WI38 (cell line): ENCODE data around the gene SLC1A4.
"Not testable (repeated sequence)": the region's sequence is repeated elsewhere in the genome, so short reads cannot be mapped to it uniquely, and the experiment has no call there.

Experiments used
- H3K4me3 ChIP-seq: 2 replicates; pipeline ENCODE4 v1.5.1; 2011; ENCODE audit warnings: low read depth, mild to moderate bottlenecking, control low read depth, low read length
- TF ChIP-seq, protein P1 (sequence below): IDR thresholded peaks from 2 replicates; pipeline ENCODE4 v1.5.1; 2012; ENCODE audit warnings: low read depth, mild to moderate bottlenecking, control low read depth, low read length

Gene SLC1A4

DNA sequence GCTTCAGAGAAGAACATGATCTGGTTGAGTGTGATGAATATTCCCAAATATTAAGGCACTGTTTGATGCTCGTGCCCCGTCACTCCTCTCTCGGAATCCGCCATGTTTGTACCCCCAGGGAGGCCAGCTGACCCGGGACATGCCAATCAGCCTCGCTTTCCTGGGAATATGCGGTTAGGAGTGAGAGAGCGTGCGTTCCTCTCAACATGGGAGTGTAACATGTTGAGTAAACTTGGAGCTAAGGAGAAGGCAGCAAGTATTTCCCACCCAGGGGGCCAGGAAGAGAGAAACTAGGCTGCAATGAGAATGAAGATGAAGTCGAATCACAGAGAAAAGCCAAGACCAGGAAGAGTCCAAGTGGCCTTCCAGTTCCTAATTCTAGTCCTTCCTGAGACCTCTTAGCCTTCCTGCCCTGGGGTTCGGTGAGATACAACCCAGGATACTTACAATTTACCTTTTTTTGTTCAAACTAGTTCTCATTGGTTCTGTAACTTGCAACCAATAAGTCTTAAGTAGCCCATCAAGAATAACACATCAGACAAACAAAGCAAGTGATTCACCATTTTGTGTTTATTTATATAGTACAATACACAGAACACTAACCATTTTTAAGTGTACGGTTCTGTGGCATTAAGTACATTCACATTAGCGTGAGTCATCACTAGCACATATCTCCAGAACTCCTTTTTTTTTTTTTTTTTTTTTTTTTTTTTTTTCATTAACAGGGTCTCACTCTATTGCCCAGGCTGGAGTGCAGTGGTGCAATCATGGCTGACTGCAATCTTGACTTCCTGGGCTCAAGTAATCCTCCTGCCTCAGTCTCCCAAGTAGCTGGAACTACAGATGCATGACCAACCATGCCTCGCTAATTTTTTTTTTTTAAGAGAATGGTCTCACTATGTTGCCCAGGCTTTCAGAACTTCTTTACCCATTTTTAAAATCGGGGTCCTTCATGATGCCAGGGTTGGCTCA is 36.4 kb upstream of the SLC1A4 start:
- TF ChIP-seq, protein P1, sequence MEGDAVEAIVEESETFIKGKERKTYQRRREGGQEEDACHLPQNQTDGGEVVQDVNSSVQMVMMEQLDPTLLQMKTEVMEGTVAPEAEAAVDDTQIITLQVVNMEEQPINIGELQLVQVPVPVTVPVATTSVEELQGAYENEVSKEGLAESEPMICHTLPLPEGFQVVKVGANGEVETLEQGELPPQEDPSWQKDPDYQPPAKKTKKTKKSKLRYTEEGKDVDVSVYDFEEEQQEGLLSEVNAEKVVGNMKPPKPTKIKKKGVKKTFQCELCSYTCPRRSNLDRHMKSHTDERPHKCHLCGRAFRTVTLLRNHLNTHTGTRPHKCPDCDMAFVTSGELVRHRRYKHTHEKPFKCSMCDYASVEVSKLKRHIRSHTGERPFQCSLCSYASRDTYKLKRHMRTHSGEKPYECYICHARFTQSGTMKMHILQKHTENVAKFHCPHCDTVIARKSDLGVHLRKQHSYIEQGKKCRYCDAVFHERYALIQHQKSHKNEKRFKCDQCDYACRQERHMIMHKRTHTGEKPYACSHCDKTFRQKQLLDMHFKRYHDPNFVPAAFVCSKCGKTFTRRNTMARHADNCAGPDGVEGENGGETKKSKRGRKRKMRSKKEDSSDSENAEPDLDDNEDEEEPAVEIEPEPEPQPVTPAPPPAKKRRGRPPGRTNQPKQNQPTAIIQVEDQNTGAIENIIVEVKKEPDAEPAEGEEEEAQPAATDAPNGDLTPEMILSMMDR, result no peak
- H3K4me3 ChIP-seq, result no peak overlapping the region

DNA sequence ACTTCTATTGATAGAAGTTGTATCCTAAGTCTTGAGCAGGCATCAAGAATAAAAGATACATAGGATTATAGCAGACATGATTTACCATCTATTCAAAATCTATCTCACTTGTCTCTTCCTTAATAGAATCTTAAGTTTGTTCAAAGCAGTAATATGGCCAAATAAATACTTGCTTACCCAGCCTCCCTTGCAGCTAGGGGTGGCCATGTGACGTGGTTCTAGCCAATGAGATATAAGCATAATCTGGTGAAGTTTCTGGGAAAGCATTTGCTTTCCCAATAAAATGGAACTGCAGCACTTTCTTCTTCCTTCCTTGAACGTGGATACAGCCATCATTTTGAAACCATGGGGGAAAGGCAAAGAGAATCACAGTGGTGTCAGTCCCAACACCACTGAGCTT is 33.7 kb upstream of the SLC1A4 start:
- TF ChIP-seq, protein P1, result no peak
- H3K4me3 ChIP-seq, result no peak overlapping the region

DNA sequence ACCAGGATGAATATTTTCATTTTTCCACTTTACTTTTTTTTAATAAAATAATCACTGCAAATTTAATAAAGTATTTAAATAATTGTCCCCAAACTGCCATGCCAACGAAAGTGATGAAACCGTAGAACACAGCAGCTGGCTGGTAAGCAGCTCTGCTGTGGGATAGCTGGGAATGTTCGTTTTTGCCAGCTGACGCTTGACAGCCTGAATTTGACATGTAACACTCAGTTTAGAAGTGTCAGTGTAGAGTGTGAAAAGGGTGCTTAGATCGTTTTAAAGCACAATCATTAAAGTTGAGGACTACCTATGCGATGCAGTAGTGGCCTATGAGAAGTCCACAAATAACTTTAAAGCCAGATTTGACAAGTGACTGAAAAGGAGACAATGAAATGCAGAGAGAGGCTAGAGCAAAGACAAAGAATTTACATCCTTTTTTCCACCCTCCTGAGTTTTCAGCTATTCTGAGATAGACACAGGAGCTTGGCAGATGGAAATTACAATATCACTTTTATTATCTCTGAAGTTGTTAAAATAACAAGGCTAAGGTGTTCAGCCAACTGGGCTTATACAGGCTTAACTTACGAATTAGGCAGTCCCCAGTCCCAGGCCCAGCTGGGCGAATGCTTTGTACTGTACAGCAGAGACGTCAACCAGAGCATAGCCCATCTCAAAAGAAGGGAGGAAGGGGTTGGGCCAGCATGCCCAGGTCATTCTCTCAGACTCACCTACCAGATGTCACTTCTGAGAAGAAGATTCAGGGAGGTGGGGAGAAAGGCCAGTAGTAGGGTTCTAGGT is 31.9 kb upstream of the SLC1A4 start:
- no peak overlapping the region for H3K4me3 ChIP-seq
- TF ChIP-seq, protein P1, result no peak

DNA sequence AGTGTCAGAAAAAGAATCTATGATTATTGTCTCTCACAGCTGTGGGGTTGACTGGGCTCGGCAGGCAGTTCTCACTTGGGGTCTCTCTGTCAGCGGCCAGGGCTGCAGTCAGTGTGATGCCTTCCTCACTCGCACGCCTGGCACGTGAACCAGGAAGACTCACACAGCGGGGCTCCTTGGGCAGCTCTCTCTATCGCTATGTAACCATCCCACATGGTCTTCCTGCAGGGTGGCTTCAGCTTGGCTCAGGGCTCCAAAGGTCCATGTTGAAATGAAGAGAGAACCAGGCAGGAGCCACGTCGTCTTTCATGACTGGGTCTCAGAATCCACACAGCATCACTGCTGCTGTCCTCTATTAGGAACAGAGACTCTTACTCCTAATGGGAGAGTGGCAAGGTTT is 30.6 kb upstream of the SLC1A4 start:
- H3K4me3 ChIP-seq, result no peak overlapping the region
- TF ChIP-seq, protein P1, result no peak

DNA sequence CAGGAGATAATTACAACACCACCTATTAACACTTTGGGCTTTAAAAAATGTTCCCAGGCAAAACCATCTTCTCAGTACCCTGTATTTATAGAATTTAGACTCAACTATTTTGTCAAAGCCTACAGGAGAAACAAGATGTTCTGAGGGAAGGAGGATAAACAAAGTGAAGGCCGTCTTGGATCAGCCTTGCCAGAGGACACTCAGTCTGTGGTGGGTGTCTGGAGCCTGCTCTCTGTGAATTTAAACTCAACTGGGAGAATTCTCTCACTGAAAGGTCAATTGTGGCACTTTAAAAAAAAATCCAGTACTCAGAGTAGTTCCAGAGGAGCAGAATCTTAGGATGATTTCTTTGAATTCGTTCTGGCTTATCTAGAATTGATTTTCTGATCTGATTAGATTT is 28.4 kb upstream of the SLC1A4 start:
- TF ChIP-seq, protein P1, result no peak
- H3K4me3 ChIP-seq, result no peak overlapping the region

DNA sequence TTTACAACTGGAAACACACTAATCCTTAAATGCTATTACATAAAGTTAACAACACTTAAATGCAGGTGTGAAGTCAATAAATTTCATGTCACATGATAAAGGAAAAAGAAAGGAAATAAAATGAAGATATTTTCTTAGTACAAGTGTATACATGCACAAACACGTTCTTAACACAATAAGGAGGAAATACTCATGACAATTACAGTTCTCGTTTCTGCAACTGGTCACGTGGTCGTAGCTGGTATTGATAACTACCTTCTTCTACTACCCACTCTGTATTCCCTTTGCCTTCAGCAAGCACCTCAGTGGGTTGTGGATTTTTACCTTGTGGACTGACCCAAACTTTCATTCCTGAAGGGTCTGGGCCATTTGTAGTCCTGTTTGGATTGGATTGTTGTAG is 26.1 kb upstream of the SLC1A4 start:
- H3K4me3 ChIP-seq, result not testable (repeated sequence)

DNA sequence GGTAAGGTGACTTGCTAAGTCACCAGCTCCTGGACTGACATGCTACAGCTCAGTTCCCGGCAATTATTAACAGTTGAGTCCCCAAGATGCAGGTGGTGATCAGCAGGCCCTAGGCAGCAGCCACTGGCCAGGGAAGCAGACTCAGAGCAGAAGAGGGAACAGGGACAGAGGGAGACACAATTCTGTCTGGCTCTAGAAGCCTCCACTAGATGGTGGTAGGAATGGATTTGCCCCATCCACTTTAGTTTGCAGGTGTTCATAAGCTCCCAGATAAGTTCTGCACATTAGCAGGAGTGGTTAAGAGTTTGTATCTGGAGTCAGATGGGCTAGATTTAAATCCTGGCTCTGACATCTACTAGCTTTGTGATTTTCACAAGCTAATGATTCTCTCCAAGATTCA is 25.5 kb upstream of the SLC1A4 start:
- TF ChIP-seq, protein P1, result no peak
- no peak overlapping the region for H3K4me3 ChIP-seq
